GM12878 (cell line): ENCODE results near the gene LSM11. TPM values are rescaled to one million over a fixed set of nuclear protein-coding genes. Genes with fewer than 3 reads are reported as not detected.
A peak's percentile ranks its signal among the peaks of the same experiment; 100 is the strongest.

Experiments
- ATAC-seq: fragments of 200-7000 bp; cut with Tn5 transposase; 3 replicates; pipeline ENCODE4 v1.9.1; 2020; ENCODE audit warnings: mild to moderate bottlenecking, moderate library complexity
- BruUV-seq: library from RNA; stranded (reverse); fragments of 400-500 nt; replicated peaks from 2 replicates; lab custom pipeline; 2021; lab: Mats Ljungman, UMichigan
- CTCF ChIA-PET: fragments of 300-600 bp; sonication (Branson Sonifier 250); formaldehyde crosslinking; extraction: SDS; loops from one replicate; lab custom pipeline; 2021; ENCODE audit warnings: inconsistent platforms; lab: Yijun Ruan, JAX
- POLR2A ChIA-PET: fragments of 350-600 bp; formaldehyde crosslinking; extraction: SDS; loops from one replicate; lab custom pipeline; 2021; ENCODE audit warnings: inconsistent platforms; lab: Charles Lee
- RAD21 ChIA-PET: fragments of 300-600 bp; sonication (Branson Sonifier 250); formaldehyde crosslinking; loops from one replicate; lab custom pipeline; 2023; ENCODE audit warnings: antibody characterized with exemption; ENCODE audit not compliant: unreplicated experiment; lab: Charles Lee
- SMC1A ChIA-PET: fragments of 300-600 bp; sonication (Branson Sonifier 250); formaldehyde crosslinking; loops from one replicate; lab custom pipeline; 2023; ENCODE audit not compliant: unreplicated experiment, uncharacterized antibody; lab: Charles Lee
- DNase-seq: peaks from one replicate; pipeline ENCODE4 v3.0.0-alpha.2; 2011; ENCODE audit warnings: low read depth, low spot score
- FAIRE-seq: peaks from 3 replicates; lab custom pipeline; 2011; peaks lifted over from hg19 to GRCh38; lab: Jason Lieb, UNC
- H2AFZ ChIP-seq: 2 replicates; pipeline ENCODE4 v1.6.0; 2011; ENCODE audit warnings: low read depth, low read length, control low read depth; ENCODE audit not compliant: control insufficient read depth
- H3K27ac ChIP-seq: 2 replicates; pipeline ENCODE4 v1.5.1; 2011; ENCODE audit warnings: control low read depth; ENCODE audit not compliant: control insufficient read depth, insufficient read depth
- H3K27me3 ChIP-seq, 2 experiments: replicated peaks in 1 of 2; 2 replicates each; pipeline versions ENCODE4 v1.6.0 to v1.6.1; 2011; ENCODE audit warnings: low read length in 1 of 2; ENCODE audit not compliant: control insufficient read depth in 2 of 2, insufficient read depth in 2 of 2
- H3K36me3 ChIP-seq, 2 experiments: 2 replicates each; pipeline ENCODE4 v1.5.1; 2011; ENCODE audit warnings: low read length in 1 of 2; ENCODE audit not compliant: control insufficient read depth in 2 of 2, insufficient read depth in 2 of 2
- H3K4me1 ChIP-seq: 2 replicates; pipeline ENCODE4 v1.6.1; 2011; ENCODE audit warnings: mild to moderate bottlenecking, low read length, moderate library complexity, mixed read lengths; ENCODE audit not compliant: control insufficient read depth, insufficient read depth
- H3K4me2 ChIP-seq: 2 replicates; pipeline ENCODE4 v1.6.0; 2011; ENCODE audit warnings: control low read depth; ENCODE audit not compliant: control insufficient read depth, insufficient read depth
- H3K4me3 ChIP-seq: fragments of 200-600 bp; sonication (generic); 2 replicates; pipeline ENCODE4 v1.5.1; 2016
- H3K79me2 ChIP-seq: 2 replicates; pipeline ENCODE4 v1.6.0; 2011; ENCODE audit warnings: low read length; ENCODE audit not compliant: control insufficient read depth, insufficient read depth
- H3K9ac ChIP-seq: 2 replicates; pipeline ENCODE4 v1.8.0; 2011; ENCODE audit warnings: low read length, control low read depth, mixed read lengths; ENCODE audit not compliant: control insufficient read depth, insufficient read depth
- H3K9me3 ChIP-seq: replicated peaks from 3 replicates; pipeline ENCODE4 v1.5.1; 2011; ENCODE audit warnings: mild to moderate bottlenecking, low read length; ENCODE audit not compliant: control insufficient read depth, insufficient read depth
- H4K20me1 ChIP-seq: 2 replicates; pipeline ENCODE4 v1.6.0; 2011; ENCODE audit not compliant: control insufficient read depth, insufficient read depth
- ATF7 ChIP-seq: fragments of 450-650 bp; IDR thresholded peaks from 2 replicates; pipeline ENCODE4 v1.6.1; 2016; ENCODE audit warnings: low read depth, mild to moderate bottlenecking
- BMI1 ChIP-seq: fragments of 450-650 bp; IDR thresholded peaks from 2 replicates; pipeline ENCODE4 v1.6.1; 2016; ENCODE audit warnings: mild to moderate bottlenecking, moderate library complexity, borderline replicate concordance
- CREB1 ChIP-seq: IDR thresholded peaks from 2 replicates; pipeline ENCODE4 v1.6.1; 2012; ENCODE audit warnings: low read depth, mild to moderate bottlenecking, inconsistent platforms
- CREM ChIP-seq: IDR thresholded peaks from 2 replicates; pipeline ENCODE4 v1.6.1; 2014; ENCODE audit warnings: antibody characterized with exemption, low read depth
- FOXK2 ChIP-seq: fragments of 450-650 bp; IDR thresholded peaks from 2 replicates; pipeline ENCODE4 v1.6.1; 2017; ENCODE audit warnings: mild to moderate bottlenecking, moderate library complexity
- GABPA ChIP-seq: IDR thresholded peaks from 2 replicates; pipeline ENCODE4 v1.6.1; 2014; ENCODE audit warnings: antibody characterized with exemption, low read depth, mild to moderate bottlenecking, inconsistent platforms
- JUND ChIP-seq: IDR thresholded peaks from 2 replicates; pipeline ENCODE4 v1.6.1; 2012; ENCODE audit warnings: low read depth, mild to moderate bottlenecking, low read length, improper control_type of control experiment, moderate library complexity
- MYB ChIP-seq: fragments of 150-350 bp; IDR thresholded peaks from 2 replicates; pipeline ENCODE4 v1.6.1; 2014; ENCODE audit warnings: mild to moderate bottlenecking, low read depth, low read length, borderline replicate concordance
- NFIC ChIP-seq: IDR thresholded peaks from 2 replicates; pipeline ENCODE4 v1.6.1; 2012; ENCODE audit warnings: low read depth, mild to moderate bottlenecking, inconsistent platforms, low read length, moderate library complexity
- NFXL1 ChIP-seq: fragments of 450-650 bp; IDR thresholded peaks from 2 replicates; pipeline ENCODE4 v1.6.1; 2017; ENCODE audit warnings: antibody characterized with exemption, mild to moderate bottlenecking, borderline replicate concordance
- POLR2AphosphoS2 ChIP-seq: IDR thresholded peaks from 2 replicates; pipeline ENCODE4 v1.6.1; 2011; ENCODE audit warnings: low read depth, mild to moderate bottlenecking, low read length, improper control_type of control experiment, moderate library complexity
- POU2F2 ChIP-seq: IDR thresholded peaks from 3 replicates; pipeline ENCODE4 v1.6.1; 2011; ENCODE audit warnings: low read depth, mild to moderate bottlenecking, low read length, borderline replicate concordance
- RAD21 ChIP-seq: IDR thresholded peaks from 2 replicates; pipeline ENCODE4 v1.6.1; 2011; ENCODE audit warnings: mild to moderate bottlenecking, low read depth, low read length, moderate library complexity; ENCODE audit not compliant: insufficient read depth
- RAD51 ChIP-seq: fragments of 450-650 bp; IDR thresholded peaks from 2 replicates; pipeline ENCODE4 v1.6.1; 2016; ENCODE audit warnings: moderate library complexity, mild to moderate bottlenecking, inconsistent platforms
- SIX5 ChIP-seq: IDR thresholded peaks from 2 replicates; pipeline ENCODE4 v1.6.1; 2011; ENCODE audit warnings: mild to moderate bottlenecking, low read depth, low read length, moderate library complexity; ENCODE audit not compliant: severe bottlenecking
- TAF1 ChIP-seq: IDR thresholded peaks from 2 replicates; pipeline ENCODE4 v1.6.1; 2011; ENCODE audit warnings: mild to moderate bottlenecking, low read depth, low read length, borderline replicate concordance
- WGBS: methylation state at CpG from one replicate; pipeline ENCODE4 v1.1.6; 2016; ENCODE audit warnings: low lambda C conversion rate; ENCODE audit not compliant: insufficient replicate concordance, insufficient coverage; ENCODE audit errors: missing lambda C conversion rate; 5-methylcytosine and 5-hydroxymethylcytosine counted together
- in situ Hi-C: fragments of 300-500 bp; cut with MboI; formaldehyde crosslinking; loops from 9 replicates; pipeline ENCODE4 v1.14.3; 2018; ENCODE audit warnings: mixed read lengths
- intact Hi-C: fragments of 100-400 bp; cut with micrococcal nuclease; formaldehyde crosslinking; loops from one replicate; pipeline ENCODE4 v1.14.2; 2022; ENCODE audit not compliant: unreplicated experiment
- polyA plus RNA-seq, 11 experiments: library from polyadenylated mRNA; depleted of rRNA in 4 of 11; unstranded in 6 of 11; stranded (reverse) in 5 of 11; fragments of >200 nt; fragmentation: Nextera tagmentation in 4 of 11; fragmentation: Illumina TruSeq in 1 of 11; extraction: Ambion mirVana in 4 of 11; extraction: Trizol in 1 of 11; gene quantifications; 1 replicate in 1 of 11; 2 replicates in 10 of 11; pipeline versions ENCODE4 v1.2.1 to v1.2.3, GENCODE V29; 2011 to 2016; ENCODE audit warnings: inconsistent platforms in 2 of 11, missing spikeins in 2 of 11, low read depth in 1 of 11
- total RNA-seq, 4 experiments: library from RNA; depleted of rRNA in 3 of 4; stranded (reverse); fragments of >200 nt in 3 of 4; fragmentation: Illumina TruSeq in 1 of 4; extraction: Trizol in 1 of 4; gene quantifications; 2 replicates each; pipeline versions ENCODE4 v1.2.1 to v1.2.3, GENCODE V29; 2013 to 2021
- TF ChIP-seq, protein P1 (sequence below), 3 experiments: IDR thresholded peaks in 2 of 3; conservative IDR thresholded peaks in 1 of 3; 2 replicates each; pipeline ENCODE4 v1.5.1; 2011; ENCODE audit warnings: low read depth in 3 of 3, low read length in 3 of 3, mild to moderate bottlenecking in 3 of 3, control low read depth in 2 of 3, moderate library complexity in 2 of 3, inconsistent platforms in 1 of 3, mixed read lengths in 1 of 3; ENCODE audit not compliant: control insufficient read depth in 2 of 3, insufficient read depth in 1 of 3; ENCODE audit errors: extremely low read depth in 1 of 3
- TF ChIP-seq, protein P2 (sequence below): fragments of 450-650 bp; IDR thresholded peaks from 2 replicates; pipeline ENCODE4 v1.6.1; 2017; ENCODE audit warnings: mild to moderate bottlenecking, low read depth, inconsistent platforms; ENCODE audit not compliant: poor library complexity, severe bottlenecking
- TF ChIP-seq, protein P3 (sequence below): fragments of 450-650 bp; IDR thresholded peaks from 2 replicates; pipeline ENCODE4 v1.6.1; 2017; ENCODE audit warnings: antibody characterized with exemption, mild to moderate bottlenecking, moderate library complexity

The LSM11 gene
- total and polyA plus RNA-seq, 10 of the 15 experiments (the other 5 are each of a cell fraction or from before 2014, with no cell fraction given), result 0.71 to 8.5 (median 4.2) TPM

DNA sequence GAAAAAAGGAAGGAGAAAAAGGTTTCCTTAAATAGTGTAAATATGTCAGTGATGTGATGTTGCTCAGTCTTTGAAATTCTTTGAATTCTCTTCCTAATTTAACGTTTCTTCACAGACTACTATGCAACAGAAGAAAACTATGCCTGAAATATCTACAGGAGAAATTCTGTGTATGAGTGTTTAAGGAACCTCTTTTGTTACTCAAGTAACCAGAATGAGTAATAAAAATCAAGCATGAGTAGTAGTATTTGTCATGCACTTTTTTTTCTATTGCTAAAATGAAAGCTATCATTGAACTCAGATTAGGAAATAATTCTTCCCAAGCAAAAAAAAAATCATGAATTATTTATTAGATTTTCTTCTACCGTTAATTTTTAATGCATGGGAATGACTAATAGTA is 32.6 kb upstream of the LSM11 start:
- Histone ChIP-seq H3K79me2 (no peaks in the 10 kb centered on the region), H3K27ac (no peak overlapping the region), H3K4me3 (no peak overlapping the region), H2AFZ (no peak overlapping the region), H3K4me1 (no peaks in the 10 kb centered on the region), H3K36me3 (no peaks in the 10 kb centered on the region), H3K27me3 (no peaks in the 10 kb centered on the region), H3K9me3 (no peaks in the 10 kb centered on the region), H4K20me1 (no peaks in the 10 kb centered on the region), H3K9ac (no peak overlapping the region), H3K4me2 (no peak overlapping the region)
- FAIRE-seq (peak; percentile 23), DNase-seq (no peak), ATAC-seq (peak; percentile 60)
- intact Hi-C loops (no loop called here), in situ Hi-C loops (no loop called here)
- RAD21 ChIA-PET, result no interaction called here
- SMC1A ChIA-PET, result interaction anchor here (1.0 to 1.6 kb wide), 2 partner anchors 10 to 32 kb away, joined by 3 to 4 read pairs; partner anchors contain the start of gene LSM11
- CTCF ChIA-PET, result interaction anchor here (1.1 kb wide), 1 partner anchor 279 kb away, joined by 3 read pairs; no protein-coding TSS in a partner anchor
- WGBS, result 6% methylated on average over 2 of the region's 2 CpGs
- POLR2A ChIA-PET, result no interaction called here
- BruUV-seq, result no TSS peak
- TF ChIP-seq CREM, result no peak; the same call in 1 of the 2 replicates
- TF ChIP-seq, protein P1, sequence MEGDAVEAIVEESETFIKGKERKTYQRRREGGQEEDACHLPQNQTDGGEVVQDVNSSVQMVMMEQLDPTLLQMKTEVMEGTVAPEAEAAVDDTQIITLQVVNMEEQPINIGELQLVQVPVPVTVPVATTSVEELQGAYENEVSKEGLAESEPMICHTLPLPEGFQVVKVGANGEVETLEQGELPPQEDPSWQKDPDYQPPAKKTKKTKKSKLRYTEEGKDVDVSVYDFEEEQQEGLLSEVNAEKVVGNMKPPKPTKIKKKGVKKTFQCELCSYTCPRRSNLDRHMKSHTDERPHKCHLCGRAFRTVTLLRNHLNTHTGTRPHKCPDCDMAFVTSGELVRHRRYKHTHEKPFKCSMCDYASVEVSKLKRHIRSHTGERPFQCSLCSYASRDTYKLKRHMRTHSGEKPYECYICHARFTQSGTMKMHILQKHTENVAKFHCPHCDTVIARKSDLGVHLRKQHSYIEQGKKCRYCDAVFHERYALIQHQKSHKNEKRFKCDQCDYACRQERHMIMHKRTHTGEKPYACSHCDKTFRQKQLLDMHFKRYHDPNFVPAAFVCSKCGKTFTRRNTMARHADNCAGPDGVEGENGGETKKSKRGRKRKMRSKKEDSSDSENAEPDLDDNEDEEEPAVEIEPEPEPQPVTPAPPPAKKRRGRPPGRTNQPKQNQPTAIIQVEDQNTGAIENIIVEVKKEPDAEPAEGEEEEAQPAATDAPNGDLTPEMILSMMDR (IDR thresholded peaks at IDR 0.05 in 2 of 3, conservative IDR thresholded peaks at IDR 0.05 in 1 of 3; ENCODE audit: control insufficient read depth in 2 of 3, extremely low read depth in 1 of 3, insufficient read depth in 1 of 3, low read depth in 3 of 3, low read length in 3 of 3), result no peak
- no peak for TF ChIP-seq SIX5
- no peak for TF ChIP-seq POLR2AphosphoS2
- TF ChIP-seq POU2F2, result no peak
- no peak for TF ChIP-seq GABPA
- TF ChIP-seq JUND, result no peak
- TF ChIP-seq RAD21, result no peak
- 0 out of 2 replicates have a peak, but pooled peaks have one; percentile 15 for TF ChIP-seq CREB1
- peak; percentile 88 for TF ChIP-seq NFIC
- no peak for TF ChIP-seq BMI1
- TF ChIP-seq TAF1, result no peak
- TF ChIP-seq, protein P2, sequence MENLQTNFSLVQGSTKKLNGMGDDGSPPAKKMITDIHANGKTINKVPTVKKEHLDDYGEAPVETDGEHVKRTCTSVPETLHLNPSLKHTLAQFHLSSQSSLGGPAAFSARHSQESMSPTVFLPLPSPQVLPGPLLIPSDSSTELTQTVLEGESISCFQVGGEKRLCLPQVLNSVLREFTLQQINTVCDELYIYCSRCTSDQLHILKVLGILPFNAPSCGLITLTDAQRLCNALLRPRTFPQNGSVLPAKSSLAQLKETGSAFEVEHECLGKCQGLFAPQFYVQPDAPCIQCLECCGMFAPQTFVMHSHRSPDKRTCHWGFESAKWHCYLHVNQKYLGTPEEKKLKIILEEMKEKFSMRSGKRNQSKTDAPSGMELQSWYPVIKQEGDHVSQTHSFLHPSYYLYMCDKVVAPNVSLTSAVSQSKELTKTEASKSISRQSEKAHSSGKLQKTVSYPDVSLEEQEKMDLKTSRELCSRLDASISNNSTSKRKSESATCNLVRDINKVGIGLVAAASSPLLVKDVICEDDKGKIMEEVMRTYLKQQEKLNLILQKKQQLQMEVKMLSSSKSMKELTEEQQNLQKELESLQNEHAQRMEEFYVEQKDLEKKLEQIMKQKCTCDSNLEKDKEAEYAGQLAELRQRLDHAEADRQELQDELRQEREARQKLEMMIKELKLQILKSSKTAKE, result no peak
- no peak for TF ChIP-seq FOXK2
- no peak for TF ChIP-seq NFXL1
- TF ChIP-seq ATF7, result no peak
- TF ChIP-seq, protein P3, sequence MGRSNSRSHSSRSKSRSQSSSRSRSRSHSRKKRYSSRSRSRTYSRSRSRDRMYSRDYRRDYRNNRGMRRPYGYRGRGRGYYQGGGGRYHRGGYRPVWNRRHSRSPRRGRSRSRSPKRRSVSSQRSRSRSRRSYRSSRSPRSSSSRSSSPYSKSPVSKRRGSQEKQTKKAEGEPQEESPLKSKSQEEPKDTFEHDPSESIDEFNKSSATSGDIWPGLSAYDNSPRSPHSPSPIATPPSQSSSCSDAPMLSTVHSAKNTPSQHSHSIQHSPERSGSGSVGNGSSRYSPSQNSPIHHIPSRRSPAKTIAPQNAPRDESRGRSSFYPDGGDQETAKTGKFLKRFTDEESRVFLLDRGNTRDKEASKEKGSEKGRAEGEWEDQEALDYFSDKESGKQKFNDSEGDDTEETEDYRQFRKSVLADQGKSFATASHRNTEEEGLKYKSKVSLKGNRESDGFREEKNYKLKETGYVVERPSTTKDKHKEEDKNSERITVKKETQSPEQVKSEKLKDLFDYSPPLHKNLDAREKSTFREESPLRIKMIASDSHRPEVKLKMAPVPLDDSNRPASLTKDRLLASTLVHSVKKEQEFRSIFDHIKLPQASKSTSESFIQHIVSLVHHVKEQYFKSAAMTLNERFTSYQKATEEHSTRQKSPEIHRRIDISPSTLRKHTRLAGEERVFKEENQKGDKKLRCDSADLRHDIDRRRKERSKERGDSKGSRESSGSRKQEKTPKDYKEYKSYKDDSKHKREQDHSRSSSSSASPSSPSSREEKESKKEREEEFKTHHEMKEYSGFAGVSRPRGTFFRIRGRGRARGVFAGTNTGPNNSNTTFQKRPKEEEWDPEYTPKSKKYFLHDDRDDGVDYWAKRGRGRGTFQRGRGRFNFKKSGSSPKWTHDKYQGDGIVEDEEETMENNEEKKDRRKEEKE, result no peak
- no peak for TF ChIP-seq RAD51
- TF ChIP-seq MYB, result no peak
